ENCODE measurements around the gene EDC4. TPM values are rescaled to one million over a fixed set of nuclear protein-coding genes. Genes with fewer than 3 reads are reported as not detected.

EDC4 gene
- total RNA-seq, 1 experiment from 2014 or later: 100 TPM

GRCh38 chr16:67872631-67873434 lies at the start of gene EDC4 (continued):
- TF ChIP-seq YY1 (IDR thresholded peaks at IDR 0.05; ENCODE audit: extremely low read depth, insufficient replicate concordance, low read depth, low read length) (peak; percentile 77), ELF1 (IDR thresholded peaks at IDR 0.05; ENCODE audit: borderline replicate concordance, low read depth) (no peak; the same call in 1 of the 2 replicates), ZBTB33 (IDR thresholded peaks at IDR 0.05; ENCODE audit: extremely low read depth, insufficient replicate concordance, low read length) (no peak), MAX (IDR thresholded peaks at IDR 0.05) (peak; percentile 66), SP1 (IDR thresholded peaks at IDR 0.05; ENCODE audit: low read depth) (peak; percentile 47), ZFX (IDR thresholded peaks at IDR 0.05) (peak; percentile 81; the same call in 1 of the 2 replicates), ATF3 (IDR thresholded peaks at IDR 0.05) (no peak), POLR2A (IDR thresholded peaks at IDR 0.05; ENCODE audit: borderline replicate concordance, extremely low read depth, insufficient read depth, insufficient read length) (no peak), RAD21 (IDR thresholded peaks at IDR 0.05; ENCODE audit: low read depth) (no peak)

DNA sequence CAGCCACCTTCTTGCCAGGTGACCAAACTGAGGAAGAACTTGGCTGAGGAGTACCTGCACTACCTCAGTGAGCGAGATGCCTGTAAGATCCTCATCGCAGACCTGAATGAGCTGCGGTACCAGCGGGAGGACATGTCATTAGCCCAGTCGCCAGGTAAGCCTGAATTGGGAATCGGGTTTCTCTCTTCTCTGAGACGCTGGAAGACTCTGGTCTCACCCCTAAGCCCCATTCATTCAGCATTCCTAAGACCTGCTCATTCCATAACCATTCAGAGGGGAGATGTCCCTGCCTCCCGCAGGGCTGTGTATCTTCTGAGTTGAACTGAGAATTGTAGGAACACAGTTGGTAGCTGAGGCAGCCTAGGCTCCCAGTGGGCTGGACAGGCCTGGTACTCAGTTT lies 47.7 kb upstream of the EDC4 start:
- ATAC-seq (no peak), DNase-seq (ENCODE audit: low read depth, low spot score) (no peak)
- no peak overlapping the region for H3K4me2 ChIP-seq (ENCODE audit: low read length)
- RAD21 ChIA-PET (ENCODE audit: low non-redundant PET in 1 of 2, low total read pairs in 2 of 2, uncharacterized antibody in 2 of 2, unreplicated experiment in 2 of 2): no interaction called here
- no peak overlapping the region for H2AFZ ChIP-seq (ENCODE audit: low read depth, low read length, poor library complexity, severe bottlenecking)
- no peaks in the 10 kb centered on the region for H3K9me2 ChIP-seq (ENCODE audit: insufficient read depth)
- intact Hi-C loops (cut with micrococcal nuclease): no loop called here
- POLR2A ChIA-PET: no interaction called here
- no peaks in the 10 kb centered on the region for H4K20me1 ChIP-seq (ENCODE audit: insufficient read depth)
- CTCF ChIA-PET: interaction anchor here (2.3 kb wide), 1 partner anchor 9 kb away, joined by 10 read pairs; no protein-coding TSS in a partner anchor
- H3K9ac ChIP-seq (ENCODE audit: low read length): no peak overlapping the region
- H3K4me1 ChIP-seq (ENCODE audit: control insufficient read depth in 1 of 2, insufficient read depth in 2 of 2, low read length in 2 of 2): no peaks in the 10 kb centered on the region
- no peaks in the 10 kb centered on the region for H3K79me2 ChIP-seq (ENCODE audit: insufficient read depth, low read length)
- no peaks in the 10 kb centered on the region for H3K9me3 ChIP-seq (ENCODE audit: control insufficient read depth in 1 of 2, insufficient read depth in 1 of 2, low read depth in 1 of 2, low read length in 2 of 2)
- no peak overlapping the region for H3K27ac ChIP-seq (ENCODE audit: low read depth, low read length)
- H3K27me3 ChIP-seq (ENCODE audit: insufficient read depth, low read length): no peaks in the 10 kb centered on the region
- BruUV-seq (replicated peaks): no TSS peak
- H3K36me3 ChIP-seq (ENCODE audit: control insufficient read depth in 1 of 2, insufficient read depth in 2 of 2, low read length in 2 of 2): peaks cover 5 to 8% of the 10 kb centered on the region in 2 experiments; a peak in 3 of 4 replicates
- no peak overlapping the region for H3K4me3 ChIP-seq (replicated peaks in 1 of 2; ENCODE audit: low read depth in 1 of 2, low read length in 2 of 2)
- TF ChIP-seq JUND (IDR thresholded peaks at IDR 0.05) (no peak), SRF (IDR thresholded peaks at IDR 0.05; ENCODE audit: low read depth) (no peak), EGR1 (IDR thresholded peaks at IDR 0.05; ENCODE audit: low read depth) (no peak), SIN3A (IDR thresholded peaks at IDR 0.05; ENCODE audit: low read depth) (no peak), RAD21 (IDR thresholded peaks at IDR 0.05; ENCODE audit: low read depth) (no peak), EZH2 (IDR thresholded peaks at IDR 0.05) (no peak), CTCF (IDR thresholded peaks at IDR 0.05 in 2 of 3, conservative IDR thresholded peaks at IDR 0.05 in 1 of 3; ENCODE audit: borderline replicate concordance in 1 of 3, insufficient read depth in 1 of 3, low read depth in 2 of 3, low read length in 2 of 3) (no peak), POLR2AphosphoS5 (IDR thresholded peaks at IDR 0.05; ENCODE audit: low read depth, low read length) (no peak), ZFX (IDR thresholded peaks at IDR 0.05) (no peak), MAX (IDR thresholded peaks at IDR 0.05) (no peak), POLR2A (IDR thresholded peaks at IDR 0.05; ENCODE audit: borderline replicate concordance, extremely low read depth, insufficient read depth, insufficient read length) (no peak), YY1 (IDR thresholded peaks at IDR 0.05; ENCODE audit: extremely low read depth, insufficient replicate concordance, low read depth, low read length) (no peak), SP1 (IDR thresholded peaks at IDR 0.05; ENCODE audit: low read depth) (no peak), FOSL1 (IDR thresholded peaks at IDR 0.05; ENCODE audit: low read depth) (no peak), TCF7L2 (IDR thresholded peaks at IDR 0.05; ENCODE audit: borderline replicate concordance, extremely low read depth, insufficient read depth, insufficient read length) (no peak), ATF3 (IDR thresholded peaks at IDR 0.05) (no peak), EZH2phosphoT487 (IDR thresholded peaks at IDR 0.05; ENCODE audit: borderline replicate concordance) (no peak)
